ENCODE measurements around the gene LOC128125822.

LOC128125822 gene

DNA sequence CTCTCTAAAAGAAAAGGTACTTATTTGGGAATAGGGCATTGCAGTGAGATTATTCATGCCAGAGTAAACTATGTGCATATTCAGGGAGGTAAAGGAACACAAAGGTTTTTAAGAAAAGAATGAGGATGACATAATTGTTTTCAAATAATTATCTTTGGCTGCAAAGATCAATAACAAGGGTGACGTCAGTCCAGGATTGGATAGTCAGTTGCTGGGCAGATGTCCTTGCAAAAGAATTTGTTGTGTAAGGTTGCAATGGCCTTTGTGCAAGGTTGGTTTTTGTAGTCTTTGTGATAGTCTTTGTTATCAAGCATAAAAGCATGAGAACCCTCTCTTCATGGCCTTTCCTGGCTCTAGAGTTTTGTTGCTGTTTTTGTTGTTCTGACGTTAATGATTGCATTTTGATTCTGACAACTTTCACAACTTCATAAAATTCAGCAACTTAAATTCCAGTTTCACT is 17.7 kb downstream of the LOC128125822 start:
- CTCF ChIA-PET, result no interaction called here

GRCh38 chr6:63592886-63593285 is 20.6 kb downstream of the LOC128125822 start:
- Histone ChIP-seq H3F3A (ENCODE audit: low read length, unreplicated experiment) (no peaks in the 10 kb centered on the region), H3K9ac (ENCODE audit: low read length) (no peak overlapping the region), H3K9me3 (ENCODE audit: low read length) (no peaks in the 10 kb centered on the region), H3K4me3 (ENCODE audit: low read length) (no peak overlapping the region), H3K27ac (ENCODE audit: low read length) (no peak overlapping the region), H3K36me3 (ENCODE audit: low read depth, low read length) (no peaks in the 10 kb centered on the region), H4K20me1 (ENCODE audit: low read length) (no peaks in the 10 kb centered on the region), H3K4me2 (ENCODE audit: low read length) (no peak overlapping the region), H3K4me1 (ENCODE audit: insufficient read depth, low read length) (peaks cover 5% of the 10 kb centered on the region; the same call in 1 of the 2 replicates), H3K27me3 (ENCODE audit: low read length) (no peaks in the 10 kb centered on the region), H3K79me2 (ENCODE audit: low read length) (no peaks in the 10 kb centered on the region), H3K9me2 (replicated peaks; ENCODE audit: low read length) (no peaks in the 10 kb centered on the region), H2AFZ (ENCODE audit: low read length) (no peak overlapping the region)
- CTCF ChIA-PET, result interaction anchor here (0.6 kb wide), 1 partner anchor 23 kb away, joined by 4 read pairs; no protein-coding TSS in a partner anchor
- ATAC-seq (no peak), DNase-seq (no peak)
- BruUV-seq (replicated peaks), result no TSS peak
- intact Hi-C loops (cut with micrococcal nuclease), result no loop called here
- TF ChIP-seq EZH2 (IDR thresholded peaks at IDR 0.05; ENCODE audit: low read length, unreplicated experiment) (no peak), CTCF (conservative IDR thresholded peaks at IDR 0.05; ENCODE audit: low read depth, low read length) (no peak), EZH2phosphoT487 (IDR thresholded peaks at IDR 0.05; ENCODE audit: borderline replicate concordance, low read length) (no peak)
- POLR2A ChIA-PET (ENCODE audit: unreplicated experiment), result no interaction called here

More for the DNA sequence above, 17.7 kb downstream of the LOC128125822 start:
- POLR2A ChIA-PET (ENCODE audit: unreplicated experiment), result no interaction called here
- Histone ChIP-seq H3K9me3 (ENCODE audit: low read length) (no peaks in the 10 kb centered on the region), H3K4me2 (ENCODE audit: low read length) (no peak overlapping the region), H2AFZ (ENCODE audit: low read length) (no peak overlapping the region), H3K79me2 (ENCODE audit: low read length) (no peaks in the 10 kb centered on the region), H3K27me3 (ENCODE audit: low read length) (no peaks in the 10 kb centered on the region), H3K36me3 (ENCODE audit: low read depth, low read length) (no peaks in the 10 kb centered on the region), H3K9ac (ENCODE audit: low read length) (no peak overlapping the region), H3K9me2 (replicated peaks; ENCODE audit: low read length) (no peaks in the 10 kb centered on the region), H3K4me1 (ENCODE audit: insufficient read depth, low read length) (no peaks in the 10 kb centered on the region), H3K27ac (ENCODE audit: low read length) (no peak overlapping the region), H4K20me1 (ENCODE audit: low read length) (no peaks in the 10 kb centered on the region), H3F3A (ENCODE audit: low read length, unreplicated experiment) (no peaks in the 10 kb centered on the region), H3K4me3 (ENCODE audit: low read length) (no peak overlapping the region)
- no TSS peak for BruUV-seq (replicated peaks)
- TF ChIP-seq CTCF (conservative IDR thresholded peaks at IDR 0.05; ENCODE audit: low read depth, low read length) (no peak), EZH2phosphoT487 (IDR thresholded peaks at IDR 0.05; ENCODE audit: borderline replicate concordance, low read length) (no peak), EZH2 (IDR thresholded peaks at IDR 0.05; ENCODE audit: low read length, unreplicated experiment) (no peak)
- ATAC-seq (no peak), DNase-seq (no peak)
- intact Hi-C loops (cut with micrococcal nuclease), result no loop called here

All from PC-3 (cell line).